ENCODE results near the gene SLA2.

Gene SLA2

DNA sequence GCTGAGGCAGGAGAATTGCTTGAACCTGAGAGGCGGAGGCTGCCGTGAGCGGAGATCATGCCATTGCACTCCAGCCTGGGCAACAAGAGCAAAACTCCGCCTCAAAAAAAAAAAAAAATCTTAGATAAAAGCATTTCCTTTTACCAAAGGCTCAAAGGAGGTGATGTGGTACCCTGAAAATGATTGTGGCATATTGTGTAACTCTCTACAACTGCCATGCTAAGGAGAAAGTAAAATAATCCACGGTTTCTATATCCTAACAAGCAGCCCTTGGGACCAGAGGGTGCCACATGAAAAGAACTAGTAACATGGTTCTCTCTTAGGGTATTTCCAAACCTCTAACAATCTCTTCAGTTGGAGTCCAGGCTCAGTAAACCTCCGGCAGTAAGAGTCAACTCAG lies 38.8 kb upstream of the SLA2 start (continued):
- TF ChIP-seq TCF4 (CRISPR knock-in tag; IDR thresholded peaks at IDR 0.05; ENCODE audit: borderline replicate concordance) (no peak), ZFP30 (CRISPR knock-in tag; IDR thresholded peaks at IDR 0.05) (no peak), ZNF70 (CRISPR knock-in tag; IDR thresholded peaks at IDR 0.05) (no peak)

DNA sequence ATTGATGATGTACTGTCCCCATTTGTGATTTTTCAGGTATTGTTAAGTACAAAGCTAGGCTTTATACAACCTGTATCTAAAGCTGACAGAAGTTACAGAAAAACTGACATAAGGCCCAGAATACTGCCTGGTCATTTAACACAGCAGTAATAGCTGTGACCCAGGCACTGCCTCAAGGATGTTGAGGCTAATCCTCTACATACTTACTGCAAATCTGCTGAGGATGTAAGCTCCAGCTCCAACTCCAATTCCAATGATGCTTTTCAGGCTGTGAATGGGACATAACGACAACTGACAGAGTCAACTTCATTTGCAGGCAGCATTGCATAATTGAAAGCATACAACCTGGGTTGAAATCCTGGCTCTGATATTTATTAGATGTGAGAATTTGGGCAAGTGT lies 36.3 kb upstream of the SLA2 start:
- TF ChIP-seq ZNF565 (CRISPR knock-in tag; conservative IDR thresholded peaks at IDR 0.05; ENCODE audit: low read depth) = no peak
- TF ChIP-seq, protein P1, sequence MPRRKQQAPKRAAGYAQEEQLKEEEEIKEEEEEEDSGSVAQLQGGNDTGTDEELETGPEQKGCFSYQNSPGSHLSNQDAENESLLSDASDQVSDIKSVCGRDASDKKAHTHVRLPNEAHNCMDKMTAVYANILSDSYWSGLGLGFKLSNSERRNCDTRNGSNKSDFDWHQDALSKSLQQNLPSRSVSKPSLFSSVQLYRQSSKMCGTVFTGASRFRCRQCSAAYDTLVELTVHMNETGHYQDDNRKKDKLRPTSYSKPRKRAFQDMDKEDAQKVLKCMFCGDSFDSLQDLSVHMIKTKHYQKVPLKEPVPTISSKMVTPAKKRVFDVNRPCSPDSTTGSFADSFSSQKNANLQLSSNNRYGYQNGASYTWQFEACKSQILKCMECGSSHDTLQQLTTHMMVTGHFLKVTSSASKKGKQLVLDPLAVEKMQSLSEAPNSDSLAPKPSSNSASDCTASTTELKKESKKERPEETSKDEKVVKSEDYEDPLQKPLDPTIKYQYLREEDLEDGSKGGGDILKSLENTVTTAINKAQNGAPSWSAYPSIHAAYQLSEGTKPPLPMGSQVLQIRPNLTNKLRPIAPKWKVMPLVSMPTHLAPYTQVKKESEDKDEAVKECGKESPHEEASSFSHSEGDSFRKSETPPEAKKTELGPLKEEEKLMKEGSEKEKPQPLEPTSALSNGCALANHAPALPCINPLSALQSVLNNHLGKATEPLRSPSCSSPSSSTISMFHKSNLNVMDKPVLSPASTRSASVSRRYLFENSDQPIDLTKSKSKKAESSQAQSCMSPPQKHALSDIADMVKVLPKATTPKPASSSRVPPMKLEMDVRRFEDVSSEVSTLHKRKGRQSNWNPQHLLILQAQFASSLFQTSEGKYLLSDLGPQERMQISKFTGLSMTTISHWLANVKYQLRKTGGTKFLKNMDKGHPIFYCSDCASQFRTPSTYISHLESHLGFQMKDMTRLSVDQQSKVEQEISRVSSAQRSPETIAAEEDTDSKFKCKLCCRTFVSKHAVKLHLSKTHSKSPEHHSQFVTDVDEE (CRISPR knock-in tag; IDR thresholded peaks at IDR 0.05) = no peak
- no peak for TF ChIP-seq ZFP30 (CRISPR knock-in tag; IDR thresholded peaks at IDR 0.05)
- TF ChIP-seq SNAI2 (CRISPR knock-in tag; IDR thresholded peaks at IDR 0.05) = no peak
- no peak for TF ChIP-seq ESRRG (CRISPR knock-in tag; IDR thresholded peaks at IDR 0.05)
- TF ChIP-seq, protein P2, sequence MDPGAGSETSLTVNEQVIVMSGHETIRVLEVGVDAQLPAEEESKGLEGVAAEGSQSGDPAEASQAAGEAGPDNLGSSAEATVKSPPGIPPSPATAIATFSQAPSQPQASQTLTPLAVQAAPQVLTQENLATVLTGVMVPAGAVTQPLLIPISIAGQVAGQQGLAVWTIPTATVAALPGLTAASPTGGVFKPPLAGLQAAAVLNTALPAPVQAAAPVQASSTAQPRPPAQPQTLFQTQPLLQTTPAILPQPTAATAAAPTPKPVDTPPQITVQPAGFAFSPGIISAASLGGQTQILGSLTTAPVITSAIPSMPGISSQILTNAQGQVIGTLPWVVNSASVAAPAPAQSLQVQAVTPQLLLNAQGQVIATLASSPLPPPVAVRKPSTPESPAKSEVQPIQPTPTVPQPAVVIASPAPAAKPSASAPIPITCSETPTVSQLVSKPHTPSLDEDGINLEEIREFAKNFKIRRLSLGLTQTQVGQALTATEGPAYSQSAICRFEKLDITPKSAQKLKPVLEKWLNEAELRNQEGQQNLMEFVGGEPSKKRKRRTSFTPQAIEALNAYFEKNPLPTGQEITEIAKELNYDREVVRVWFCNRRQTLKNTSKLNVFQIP (CRISPR knock-in tag; IDR thresholded peaks at IDR 0.05; ENCODE audit: borderline replicate concordance, low read depth) = no peak
- no peak for TF ChIP-seq OSR1 (CRISPR knock-in tag; IDR thresholded peaks at IDR 0.05)
- no peak for ATAC-seq

DNA sequence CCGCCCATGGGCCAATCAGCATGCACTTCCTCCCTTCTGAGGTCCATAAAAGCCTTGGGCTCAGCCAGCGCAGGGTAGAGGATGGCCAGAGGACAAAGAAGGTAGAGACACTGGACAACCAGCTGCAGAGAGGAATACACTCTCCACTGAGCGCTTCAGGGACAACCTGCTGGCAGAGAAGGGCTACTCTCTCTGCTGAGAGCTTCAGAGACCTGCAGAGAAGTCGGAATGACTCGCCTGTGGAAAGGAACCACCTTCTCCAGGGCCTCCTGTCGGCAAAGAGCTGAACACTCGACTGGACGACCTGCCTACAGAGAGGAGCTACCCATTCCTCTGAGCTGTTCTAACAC lies 31.4 kb upstream of the SLA2 start:
- ATAC-seq = no peak
- TF ChIP-seq CSDC2 (CRISPR knock-in tag; IDR thresholded peaks at IDR 0.05) = no peak
- TF ChIP-seq, protein P2 (CRISPR knock-in tag; IDR thresholded peaks at IDR 0.05; ENCODE audit: borderline replicate concordance, low read depth) = no peak
- no peak for TF ChIP-seq ZNF70 (CRISPR knock-in tag; IDR thresholded peaks at IDR 0.05)
- no peak for TF ChIP-seq ZFP3 (CRISPR knock-in tag; IDR thresholded peaks at IDR 0.05)
- TF ChIP-seq RARB (CRISPR knock-in tag; IDR thresholded peaks at IDR 0.05) = no peak
- TF ChIP-seq, protein P3, sequence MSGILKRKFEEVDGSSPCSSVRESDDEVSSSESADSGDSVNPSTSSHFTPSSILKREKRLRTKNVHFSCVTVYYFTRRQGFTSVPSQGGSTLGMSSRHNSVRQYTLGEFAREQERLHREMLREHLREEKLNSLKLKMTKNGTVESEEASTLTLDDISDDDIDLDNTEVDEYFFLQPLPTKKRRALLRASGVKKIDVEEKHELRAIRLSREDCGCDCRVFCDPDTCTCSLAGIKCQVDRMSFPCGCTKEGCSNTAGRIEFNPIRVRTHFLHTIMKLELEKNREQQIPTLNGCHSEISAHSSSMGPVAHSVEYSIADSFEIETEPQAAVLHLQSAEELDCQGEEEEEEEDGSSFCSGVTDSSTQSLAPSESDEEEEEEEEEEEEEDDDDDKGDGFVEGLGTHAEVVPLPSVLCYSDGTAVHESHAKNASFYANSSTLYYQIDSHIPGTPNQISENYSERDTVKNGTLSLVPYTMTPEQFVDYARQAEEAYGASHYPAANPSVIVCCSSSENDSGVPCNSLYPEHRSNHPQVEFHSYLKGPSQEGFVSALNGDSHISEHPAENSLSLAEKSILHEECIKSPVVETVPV (CRISPR knock-in tag; IDR thresholded peaks at IDR 0.05) = no peak
- no peak for TF ChIP-seq BACH2 (CRISPR knock-in tag; IDR thresholded peaks at IDR 0.05; ENCODE audit: borderline replicate concordance)
- no peak for TF ChIP-seq ISL1 (CRISPR knock-in tag; IDR thresholded peaks at IDR 0.05)
- no peak for TF ChIP-seq SNAI2 (CRISPR knock-in tag; IDR thresholded peaks at IDR 0.05)
- TF ChIP-seq, protein P4, sequence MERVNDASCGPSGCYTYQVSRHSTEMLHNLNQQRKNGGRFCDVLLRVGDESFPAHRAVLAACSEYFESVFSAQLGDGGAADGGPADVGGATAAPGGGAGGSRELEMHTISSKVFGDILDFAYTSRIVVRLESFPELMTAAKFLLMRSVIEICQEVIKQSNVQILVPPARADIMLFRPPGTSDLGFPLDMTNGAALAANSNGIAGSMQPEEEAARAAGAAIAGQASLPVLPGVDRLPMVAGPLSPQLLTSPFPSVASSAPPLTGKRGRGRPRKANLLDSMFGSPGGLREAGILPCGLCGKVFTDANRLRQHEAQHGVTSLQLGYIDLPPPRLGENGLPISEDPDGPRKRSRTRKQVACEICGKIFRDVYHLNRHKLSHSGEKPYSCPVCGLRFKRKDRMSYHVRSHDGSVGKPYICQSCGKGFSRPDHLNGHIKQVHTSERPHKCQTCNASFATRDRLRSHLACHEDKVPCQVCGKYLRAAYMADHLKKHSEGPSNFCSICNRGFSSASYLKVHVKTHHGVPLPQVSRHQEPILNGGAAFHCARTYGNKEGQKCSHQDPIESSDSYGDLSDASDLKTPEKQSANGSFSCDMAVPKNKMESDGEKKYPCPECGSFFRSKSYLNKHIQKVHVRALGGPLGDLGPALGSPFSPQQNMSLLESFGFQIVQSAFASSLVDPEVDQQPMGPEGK (CRISPR knock-in tag; IDR thresholded peaks at IDR 0.05; ENCODE audit: borderline replicate concordance) = no peak
- no peak for TF ChIP-seq ZC3H10 (CRISPR knock-in tag; IDR thresholded peaks at IDR 0.05)
- TF ChIP-seq, protein P1 (CRISPR knock-in tag; IDR thresholded peaks at IDR 0.05) = no peak

Data from SK-N-SH treated with all-trans-retinoic acid at 6 μM for 48 hours (cell line).